Measurements from ENCODE around the gene LDHD. TPM values are rescaled to one million over a fixed set of nuclear protein-coding genes. Genes with fewer than 3 reads are reported as not detected.

Gene LDHD
- total and polyA plus RNA-seq, 2 of the 13 experiments (the other 11 are each of a cell fraction or from before 2014, with no cell fraction given): 9.1 to 9.8 TPM

DNA sequence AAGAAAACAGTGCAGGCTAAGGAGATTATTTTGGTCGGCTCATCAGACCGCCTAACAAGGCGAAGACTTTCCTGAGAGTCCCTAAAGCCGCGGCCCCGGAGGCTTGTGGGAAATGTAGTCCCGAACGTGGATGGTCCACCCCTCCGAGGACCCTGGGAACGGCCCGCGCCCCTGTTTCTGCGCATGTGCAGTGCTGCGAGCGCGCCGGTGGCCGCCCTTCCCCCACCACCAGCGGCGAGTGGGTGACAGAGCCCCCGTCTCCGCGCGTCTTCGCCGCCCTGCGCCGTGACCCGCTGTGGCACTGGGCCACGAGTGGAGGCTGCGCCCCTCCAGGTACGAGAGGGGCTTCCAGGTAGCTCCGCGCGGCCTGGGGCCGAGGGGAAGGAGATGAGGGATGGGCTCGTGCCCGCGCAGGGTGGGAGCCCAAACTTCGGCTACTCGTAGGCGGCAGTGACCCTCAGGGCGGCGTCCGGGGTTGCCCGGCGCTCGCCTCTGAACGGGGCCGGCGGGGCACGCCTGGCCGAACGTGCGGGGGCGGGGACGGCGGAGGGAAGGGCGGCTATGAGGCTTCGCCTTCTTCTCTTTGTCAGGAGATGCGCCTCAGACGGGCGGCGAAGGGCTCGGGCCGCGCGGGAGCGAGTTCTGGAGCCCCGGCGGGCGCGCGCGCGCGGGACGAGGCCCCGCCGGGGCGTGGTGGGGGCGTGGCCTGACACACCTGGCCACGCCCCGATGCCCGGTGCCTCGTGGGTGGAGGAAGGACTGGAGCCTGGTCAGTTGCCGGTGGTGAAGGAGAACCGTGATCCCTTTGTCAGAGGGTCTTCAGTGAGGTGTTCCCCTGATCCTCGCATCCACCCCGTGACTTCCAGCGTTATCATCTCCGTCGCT lies 32.0 kb upstream of the LDHD start, which contains the start of gene ZFP1 (continued):
- TF ChIP-seq, protein P1, sequence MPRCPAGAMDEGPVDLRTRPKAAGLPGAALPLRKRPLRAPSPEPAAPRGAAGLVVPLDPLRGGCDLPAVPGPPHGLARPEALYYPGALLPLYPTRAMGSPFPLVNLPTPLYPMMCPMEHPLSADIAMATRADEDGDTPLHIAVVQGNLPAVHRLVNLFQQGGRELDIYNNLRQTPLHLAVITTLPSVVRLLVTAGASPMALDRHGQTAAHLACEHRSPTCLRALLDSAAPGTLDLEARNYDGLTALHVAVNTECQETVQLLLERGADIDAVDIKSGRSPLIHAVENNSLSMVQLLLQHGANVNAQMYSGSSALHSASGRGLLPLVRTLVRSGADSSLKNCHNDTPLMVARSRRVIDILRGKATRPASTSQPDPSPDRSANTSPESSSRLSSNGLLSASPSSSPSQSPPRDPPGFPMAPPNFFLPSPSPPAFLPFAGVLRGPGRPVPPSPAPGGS (CRISPR knock-in tag; IDR thresholded peaks at IDR 0.05): peak; percentile 98
- 0 out of 2 replicates have a peak, but pooled peaks have one; percentile 59 for TF ChIP-seq MIXL1 (CRISPR knock-in tag; IDR thresholded peaks at IDR 0.05)
- TF ChIP-seq RBAK (CRISPR knock-in tag; IDR thresholded peaks at IDR 0.05): no peak; the same call in 1 of the 2 replicates
- TF ChIP-seq, protein P2, sequence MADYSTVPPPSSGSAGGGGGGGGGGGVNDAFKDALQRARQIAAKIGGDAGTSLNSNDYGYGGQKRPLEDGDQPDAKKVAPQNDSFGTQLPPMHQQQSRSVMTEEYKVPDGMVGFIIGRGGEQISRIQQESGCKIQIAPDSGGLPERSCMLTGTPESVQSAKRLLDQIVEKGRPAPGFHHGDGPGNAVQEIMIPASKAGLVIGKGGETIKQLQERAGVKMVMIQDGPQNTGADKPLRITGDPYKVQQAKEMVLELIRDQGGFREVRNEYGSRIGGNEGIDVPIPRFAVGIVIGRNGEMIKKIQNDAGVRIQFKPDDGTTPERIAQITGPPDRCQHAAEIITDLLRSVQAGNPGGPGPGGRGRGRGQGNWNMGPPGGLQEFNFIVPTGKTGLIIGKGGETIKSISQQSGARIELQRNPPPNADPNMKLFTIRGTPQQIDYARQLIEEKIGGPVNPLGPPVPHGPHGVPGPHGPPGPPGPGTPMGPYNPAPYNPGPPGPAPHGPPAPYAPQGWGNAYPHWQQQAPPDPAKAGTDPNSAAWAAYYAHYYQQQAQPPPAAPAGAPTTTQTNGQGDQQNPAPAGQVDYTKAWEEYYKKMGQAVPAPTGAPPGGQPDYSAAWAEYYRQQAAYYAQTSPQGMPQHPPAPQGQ (CRISPR knock-in tag; IDR thresholded peaks at IDR 0.05; ENCODE audit: borderline replicate concordance): 0 out of 2 replicates have a peak, but pooled peaks have one; percentile 48
- TF ChIP-seq MTA1 (CRISPR knock-in tag; IDR thresholded peaks at IDR 0.05; ENCODE audit: borderline replicate concordance): peak; percentile 91; the same call in 1 of the 2 replicates
- TF ChIP-seq U2AF2 (IDR thresholded peaks at IDR 0.05; ENCODE audit: low read depth, low read length): no peak
- TF ChIP-seq MXD4 (CRISPR knock-in tag; IDR thresholded peaks at IDR 0.05): peak; percentile 97; the same call in 1 of the 2 replicates
- TF ChIP-seq ZNF674 (CRISPR knock-in tag; IDR thresholded peaks at IDR 0.05; ENCODE audit: low read depth): 0 out of 2 replicates have a peak, but pooled peaks have one; percentile 79
- TF ChIP-seq MAF1 (CRISPR knock-in tag; IDR thresholded peaks at IDR 0.05; ENCODE audit: borderline replicate concordance): peak; percentile 82; the same call in 1 of the 2 replicates
- no peak for TF ChIP-seq ZNF562 (CRISPR knock-in tag; IDR thresholded peaks at IDR 0.05; ENCODE audit: borderline replicate concordance)
- TF ChIP-seq, protein P3, sequence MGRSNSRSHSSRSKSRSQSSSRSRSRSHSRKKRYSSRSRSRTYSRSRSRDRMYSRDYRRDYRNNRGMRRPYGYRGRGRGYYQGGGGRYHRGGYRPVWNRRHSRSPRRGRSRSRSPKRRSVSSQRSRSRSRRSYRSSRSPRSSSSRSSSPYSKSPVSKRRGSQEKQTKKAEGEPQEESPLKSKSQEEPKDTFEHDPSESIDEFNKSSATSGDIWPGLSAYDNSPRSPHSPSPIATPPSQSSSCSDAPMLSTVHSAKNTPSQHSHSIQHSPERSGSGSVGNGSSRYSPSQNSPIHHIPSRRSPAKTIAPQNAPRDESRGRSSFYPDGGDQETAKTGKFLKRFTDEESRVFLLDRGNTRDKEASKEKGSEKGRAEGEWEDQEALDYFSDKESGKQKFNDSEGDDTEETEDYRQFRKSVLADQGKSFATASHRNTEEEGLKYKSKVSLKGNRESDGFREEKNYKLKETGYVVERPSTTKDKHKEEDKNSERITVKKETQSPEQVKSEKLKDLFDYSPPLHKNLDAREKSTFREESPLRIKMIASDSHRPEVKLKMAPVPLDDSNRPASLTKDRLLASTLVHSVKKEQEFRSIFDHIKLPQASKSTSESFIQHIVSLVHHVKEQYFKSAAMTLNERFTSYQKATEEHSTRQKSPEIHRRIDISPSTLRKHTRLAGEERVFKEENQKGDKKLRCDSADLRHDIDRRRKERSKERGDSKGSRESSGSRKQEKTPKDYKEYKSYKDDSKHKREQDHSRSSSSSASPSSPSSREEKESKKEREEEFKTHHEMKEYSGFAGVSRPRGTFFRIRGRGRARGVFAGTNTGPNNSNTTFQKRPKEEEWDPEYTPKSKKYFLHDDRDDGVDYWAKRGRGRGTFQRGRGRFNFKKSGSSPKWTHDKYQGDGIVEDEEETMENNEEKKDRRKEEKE (IDR thresholded peaks at IDR 0.05): no peak
- no peak for TF ChIP-seq RARG (CRISPR knock-in tag; IDR thresholded peaks at IDR 0.05; ENCODE audit: low read depth)
- TF ChIP-seq, protein P4, sequence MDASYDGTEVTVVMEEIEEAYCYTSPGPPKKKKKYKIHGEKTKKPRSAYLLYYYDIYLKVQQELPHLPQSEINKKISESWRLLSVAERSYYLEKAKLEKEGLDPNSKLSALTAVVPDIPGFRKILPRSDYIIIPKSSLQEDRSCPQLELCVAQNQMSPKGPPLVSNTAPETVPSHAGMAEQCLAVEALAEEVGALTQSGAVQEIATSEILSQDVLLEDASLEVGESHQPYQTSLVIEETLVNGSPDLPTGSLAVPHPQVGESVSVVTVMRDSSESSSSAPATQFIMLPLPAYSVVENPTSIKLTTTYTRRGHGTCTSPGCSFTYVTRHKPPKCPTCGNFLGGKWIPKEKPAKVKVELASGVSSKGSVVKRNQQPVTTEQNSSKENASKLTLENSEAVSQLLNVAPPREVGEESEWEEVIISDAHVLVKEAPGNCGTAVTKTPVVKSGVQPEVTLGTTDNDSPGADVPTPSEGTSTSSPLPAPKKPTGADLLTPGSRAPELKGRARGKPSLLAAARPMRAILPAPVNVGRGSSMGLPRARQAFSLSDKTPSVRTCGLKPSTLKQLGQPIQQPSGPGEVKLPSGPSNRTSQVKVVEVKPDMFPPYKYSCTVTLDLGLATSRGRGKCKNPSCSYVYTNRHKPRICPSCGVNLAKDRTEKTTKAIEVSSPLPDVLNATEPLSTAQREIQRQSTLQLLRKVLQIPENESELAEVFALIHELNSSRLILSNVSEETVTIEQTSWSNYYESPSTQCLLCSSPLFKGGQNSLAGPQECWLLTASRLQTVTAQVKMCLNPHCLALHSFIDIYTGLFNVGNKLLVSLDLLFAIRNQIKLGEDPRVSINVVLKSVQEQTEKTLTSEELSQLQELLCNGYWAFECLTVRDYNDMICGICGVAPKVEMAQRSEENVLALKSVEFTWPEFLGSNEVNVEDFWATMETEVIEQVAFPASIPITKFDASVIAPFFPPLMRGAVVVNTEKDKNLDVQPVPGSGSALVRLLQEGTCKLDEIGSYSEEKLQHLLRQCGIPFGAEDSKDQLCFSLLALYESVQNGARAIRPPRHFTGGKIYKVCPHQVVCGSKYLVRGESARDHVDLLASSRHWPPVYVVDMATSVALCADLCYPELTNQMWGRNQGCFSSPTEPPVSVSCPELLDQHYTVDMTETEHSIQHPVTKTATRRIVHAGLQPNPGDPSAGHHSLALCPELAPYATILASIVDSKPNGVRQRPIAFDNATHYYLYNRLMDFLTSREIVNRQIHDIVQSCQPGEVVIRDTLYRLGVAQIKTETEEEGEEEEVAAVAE (CRISPR knock-in tag; IDR thresholded peaks at IDR 0.05; ENCODE audit: borderline replicate concordance): peak; percentile 91
- TF ChIP-seq ZZZ3 (CRISPR knock-in tag; IDR thresholded peaks at IDR 0.05; ENCODE audit: borderline replicate concordance): no peak
- peak; percentile 97 for TF ChIP-seq FOXC1 (CRISPR knock-in tag; IDR thresholded peaks at IDR 0.05; ENCODE audit: borderline replicate concordance)
- TF ChIP-seq ZNF383 (CRISPR knock-in tag; IDR thresholded peaks at IDR 0.05; ENCODE audit: borderline replicate concordance): no peak
- no peak for TF ChIP-seq SNRNP70 (IDR thresholded peaks at IDR 0.05; ENCODE audit: low read depth, low read length)
